Neural progenitor cell (in vitro differentiated cells): ENCODE data around the gene ACOT12. TPM values are rescaled to one million over a fixed set of nuclear protein-coding genes. Genes with fewer than 3 reads are reported as not detected.
A peak's percentile ranks its signal among the peaks of the same experiment; 100 is the strongest.
"Not testable (repeated sequence)": the region's sequence is repeated elsewhere in the genome, so short reads cannot be mapped to it uniquely, and the experiment has no call there.

Experiments
- DNase-seq: peaks from one replicate; pipeline ENCODE4 v3.0.0-alpha.2; 2016; ENCODE audit warnings: low spot score
- H2AFZ ChIP-seq: fragments of 200-600 bp; sonication (generic); replicated peaks from 2 replicates; pipeline ENCODE4 v1.6.1; 2016; ENCODE audit warnings: antibody characterized with exemption
- H3F3A ChIP-seq: fragments of 200-600 bp; sonication (generic); 2 replicates; pipeline ENCODE4 v1.6.1; 2016; ENCODE audit warnings: antibody characterized with exemption, low read depth
- H3K27ac ChIP-seq: fragments of 200-600 bp; sonication (generic); 2 replicates; pipeline ENCODE4 v1.5.1; 2016; ENCODE audit warnings: mild to moderate bottlenecking
- H3K27me3 ChIP-seq: fragments of 200-600 bp; sonication (generic); 2 replicates; pipeline ENCODE4 v1.6.1; 2016; ENCODE audit warnings: mild to moderate bottlenecking, moderate library complexity
- H3K36me3 ChIP-seq: fragments of 200-600 bp; sonication (generic); 2 replicates; pipeline ENCODE4 v1.5.1; 2016
- H3K4me1 ChIP-seq: fragments of 200-600 bp; sonication (generic); 2 replicates; pipeline ENCODE4 v1.6.1; 2016; ENCODE audit warnings: mixed run types
- H3K4me2 ChIP-seq: fragments of 200-600 bp; sonication (generic); 2 replicates; pipeline ENCODE4 v1.6.1; 2016
- H3K4me3 ChIP-seq: fragments of 200-600 bp; sonication (generic); 2 replicates; pipeline ENCODE4 v1.5.1; 2016
- H3K79me2 ChIP-seq: fragments of 200-600 bp; sonication (generic); 2 replicates; pipeline ENCODE4 v1.6.1; 2016; ENCODE audit warnings: low read depth
- H3K9ac ChIP-seq: fragments of 200-600 bp; sonication (generic); 2 replicates; pipeline ENCODE4 v1.6.1; 2016
- H3K9me3 ChIP-seq: fragments of 200-600 bp; sonication (generic); 2 replicates; pipeline ENCODE4 v1.5.1; 2016; ENCODE audit warnings: low read depth
- H4K20me1 ChIP-seq: fragments of 200-600 bp; sonication (generic); 2 replicates; pipeline ENCODE4 v1.6.1; 2016; ENCODE audit warnings: low read depth
- H3K27ac Mint-ChIP-seq: 3 replicates; pipeline ENCODE4 v1.8.0; 2021; ENCODE audit warnings: mixed read lengths
- H3K27me3 Mint-ChIP-seq: 2 replicates; pipeline ENCODE4 v1.8.0; 2022; ENCODE audit warnings: low read depth, mild to moderate bottlenecking, inconsistent platforms, moderate library complexity, mixed read lengths; ENCODE audit not compliant: insufficient read depth
- H3K36me3 Mint-ChIP-seq: 3 replicates; pipeline ENCODE4 v1.8.0; 2021; ENCODE audit warnings: mixed read lengths
- H3K4me1 Mint-ChIP-seq: 3 replicates; pipeline ENCODE4 v1.8.0; 2021; ENCODE audit warnings: mixed read lengths
- H3K4me3 Mint-ChIP-seq: 3 replicates; pipeline ENCODE4 v1.8.0; 2021; ENCODE audit warnings: mild to moderate bottlenecking, moderate library complexity, mixed read lengths
- H3K9me3 Mint-ChIP-seq: 3 replicates; pipeline ENCODE4 v1.8.0; 2020; ENCODE audit warnings: mixed read lengths
- EZH2 ChIP-seq: fragments of 200-600 bp; sonication (generic); IDR thresholded peaks from 2 replicates; pipeline ENCODE4 v1.6.1; 2017; ENCODE audit warnings: antibody characterized with exemption, mild to moderate bottlenecking, moderate library complexity
- EZH2phosphoT487 ChIP-seq: fragments of 200-600 bp; sonication (generic); IDR thresholded peaks from 2 replicates; pipeline ENCODE4 v1.6.1; 2017; ENCODE audit warnings: antibody characterized with exemption
- total RNA-seq: library from RNA; depleted of rRNA; stranded (reverse); fragments of >200 nt; gene quantifications from 2 replicates; pipeline ENCODE4 v1.2.3, GENCODE V29; 2015; ENCODE audit warnings: low replicate concordance
- TF ChIP-seq, protein P1 (sequence below): fragments of 200-600 bp; sonication (generic); IDR thresholded peaks from 2 replicates; pipeline ENCODE4 v1.5.1; 2017; ENCODE audit warnings: antibody characterized with exemption, mild to moderate bottlenecking

Gene ACOT12
- total RNA-seq, 1 donor from 2014 or later = not detected

DNA sequence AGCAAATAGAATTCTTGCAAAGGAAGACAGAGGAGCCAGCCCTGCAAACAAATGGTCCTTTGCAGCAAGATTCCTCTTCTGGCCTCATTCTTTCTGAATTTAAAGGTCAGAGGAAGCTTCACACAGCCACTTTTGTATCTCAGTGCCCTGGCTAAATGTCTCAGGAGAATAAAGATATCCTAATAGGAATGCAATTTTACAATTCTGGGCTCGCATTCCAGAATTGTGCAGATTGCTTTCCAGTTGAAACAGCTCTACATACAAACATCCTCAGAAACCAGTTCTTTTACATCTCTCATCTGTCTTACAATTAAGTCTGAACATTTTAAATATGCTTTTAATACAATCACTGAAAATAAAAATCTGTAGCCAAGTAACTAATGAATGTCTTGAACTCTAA is 14.6 kb upstream of the ACOT12 start:
- H3K27ac Mint-ChIP-seq = no peak overlapping the region
- TF ChIP-seq EZH2phosphoT487 (no peak), EZH2 (no peak)
- TF ChIP-seq, protein P1, sequence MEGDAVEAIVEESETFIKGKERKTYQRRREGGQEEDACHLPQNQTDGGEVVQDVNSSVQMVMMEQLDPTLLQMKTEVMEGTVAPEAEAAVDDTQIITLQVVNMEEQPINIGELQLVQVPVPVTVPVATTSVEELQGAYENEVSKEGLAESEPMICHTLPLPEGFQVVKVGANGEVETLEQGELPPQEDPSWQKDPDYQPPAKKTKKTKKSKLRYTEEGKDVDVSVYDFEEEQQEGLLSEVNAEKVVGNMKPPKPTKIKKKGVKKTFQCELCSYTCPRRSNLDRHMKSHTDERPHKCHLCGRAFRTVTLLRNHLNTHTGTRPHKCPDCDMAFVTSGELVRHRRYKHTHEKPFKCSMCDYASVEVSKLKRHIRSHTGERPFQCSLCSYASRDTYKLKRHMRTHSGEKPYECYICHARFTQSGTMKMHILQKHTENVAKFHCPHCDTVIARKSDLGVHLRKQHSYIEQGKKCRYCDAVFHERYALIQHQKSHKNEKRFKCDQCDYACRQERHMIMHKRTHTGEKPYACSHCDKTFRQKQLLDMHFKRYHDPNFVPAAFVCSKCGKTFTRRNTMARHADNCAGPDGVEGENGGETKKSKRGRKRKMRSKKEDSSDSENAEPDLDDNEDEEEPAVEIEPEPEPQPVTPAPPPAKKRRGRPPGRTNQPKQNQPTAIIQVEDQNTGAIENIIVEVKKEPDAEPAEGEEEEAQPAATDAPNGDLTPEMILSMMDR = no peak

DNA sequence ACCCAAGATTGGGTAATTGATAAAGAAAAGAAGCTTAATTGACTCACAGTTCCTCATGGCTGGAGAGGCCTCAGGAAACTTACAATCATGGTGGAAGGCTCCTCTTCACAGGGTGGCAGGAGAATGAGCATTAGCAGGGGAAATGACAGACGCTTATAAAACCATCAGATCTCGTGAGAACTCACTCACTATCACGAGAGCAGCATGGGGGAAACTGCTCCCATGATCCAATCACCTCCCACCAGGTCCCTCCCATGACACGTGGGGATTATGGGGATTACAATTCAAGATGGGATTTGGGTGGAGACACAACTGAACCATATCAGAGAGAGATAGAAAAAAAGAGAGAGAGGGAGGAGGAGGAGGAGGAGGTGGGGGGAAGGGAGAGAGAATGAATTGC is 13.9 kb upstream of the ACOT12 start:
- not testable (repeated sequence) for H2AFZ ChIP-seq, H3K27me3 ChIP-seq, DNase-seq, H3K4me3 Mint-ChIP-seq, H3K27me3 Mint-ChIP-seq, H3K9me3 Mint-ChIP-seq, H3K79me2 ChIP-seq, H4K20me1 ChIP-seq, H3K27ac Mint-ChIP-seq, H3K36me3 Mint-ChIP-seq, H3K27ac ChIP-seq, H3K9ac ChIP-seq, H3K4me3 ChIP-seq, H3K36me3 ChIP-seq, H3K9me3 ChIP-seq
- Histone ChIP-seq H3K4me1 (peaks cover 33% of the 10 kb centered on the region), H3F3A (peaks cover 21% of the 10 kb centered on the region), H3K4me2 (peak overlapping the region; percentile 12)
- H3K4me1 Mint-ChIP-seq = peaks cover 12% of the 10 kb centered on the region

More for the DNA sequence above, 14.6 kb upstream of the ACOT12 start:
- Histone ChIP-seq H3K79me2 (no peaks in the 10 kb centered on the region), H4K20me1 (no peaks in the 10 kb centered on the region), H3K4me1 (peaks cover 33% of the 10 kb centered on the region), H3K4me2 (peak overlapping the region; percentile 12), H3K4me3 (no peak overlapping the region), H3F3A (peaks cover 22% of the 10 kb centered on the region), H3K27ac (no peak overlapping the region), H3K27me3 (no peaks in the 10 kb centered on the region), H3K9me3 (no peaks in the 10 kb centered on the region), H2AFZ (no peak overlapping the region), H3K9ac (no peak overlapping the region), H3K36me3 (no peaks in the 10 kb centered on the region)
- Mint-ChIP-seq H3K9me3 (no peaks in the 10 kb centered on the region), H3K27me3 (no peaks in the 10 kb centered on the region), H3K4me3 (no peak overlapping the region), H3K36me3 (peaks cover 2% of the 10 kb centered on the region), H3K4me1 (peaks cover 12% of the 10 kb centered on the region)
- DNase-seq = no peak

DNA sequence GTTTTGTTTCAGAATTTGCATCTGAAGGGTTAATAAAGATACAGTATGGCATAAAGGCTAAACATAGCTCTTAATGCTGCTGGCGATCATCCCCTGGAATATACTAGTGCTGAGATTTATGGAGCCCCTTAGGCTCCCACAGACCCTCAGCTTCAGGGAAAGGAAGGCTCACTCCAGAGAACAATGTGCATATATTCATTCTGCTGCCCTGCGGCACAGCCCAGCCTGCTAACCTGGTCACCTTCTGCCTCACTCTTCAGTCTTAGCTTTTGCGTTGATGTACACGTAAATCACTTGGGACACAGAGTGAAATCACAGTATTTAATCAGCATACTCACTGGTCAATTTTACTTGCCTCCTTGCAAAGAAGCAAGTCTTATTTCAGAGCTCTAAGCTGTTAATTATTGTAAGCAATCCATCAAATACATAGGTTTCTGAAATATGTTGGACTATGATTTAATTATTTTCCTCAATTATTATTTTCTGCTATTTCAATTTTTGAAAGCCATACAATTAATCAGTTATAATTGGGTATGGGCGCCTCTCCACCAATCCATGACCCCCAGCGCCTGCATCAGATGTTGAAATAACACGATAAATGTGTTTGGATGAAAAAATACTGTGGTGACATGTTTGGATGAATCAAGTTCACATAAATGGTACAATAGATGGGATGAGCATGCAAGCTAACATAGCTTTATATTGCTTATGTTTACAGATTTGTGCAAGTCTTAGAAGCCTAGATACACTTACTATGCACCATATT is 11.4 kb upstream of the ACOT12 start:
- H3K36me3 ChIP-seq = no peaks in the 10 kb centered on the region
- H3K4me3 Mint-ChIP-seq = no peak overlapping the region
- no peak overlapping the region for H2AFZ ChIP-seq
- H3K36me3 Mint-ChIP-seq = no peaks in the 10 kb centered on the region
- H3K27ac Mint-ChIP-seq = no peak overlapping the region
- no peak overlapping the region for H3K9ac ChIP-seq
- peaks cover 17% of the 10 kb centered on the region for H3K4me1 Mint-ChIP-seq
- no peak overlapping the region for H3K27ac ChIP-seq
- peaks cover 21% of the 10 kb centered on the region for H3F3A ChIP-seq
- H4K20me1 ChIP-seq = no peaks in the 10 kb centered on the region
- peaks cover 22% of the 10 kb centered on the region for H3K4me1 ChIP-seq
- no peak for TF ChIP-seq EZH2
- TF ChIP-seq, protein P1 = no peak
- TF ChIP-seq EZH2phosphoT487 = no peak
- H3K9me3 Mint-ChIP-seq = no peaks in the 10 kb centered on the region
- H3K4me3 ChIP-seq = no peak overlapping the region
- no peaks in the 10 kb centered on the region for H3K27me3 Mint-ChIP-seq
- no peaks in the 10 kb centered on the region for H3K79me2 ChIP-seq
- H3K4me2 ChIP-seq = no peak overlapping the region
- no peaks in the 10 kb centered on the region for H3K9me3 ChIP-seq
- no peaks in the 10 kb centered on the region for H3K27me3 ChIP-seq
- DNase-seq = no peak

GRCh38 chr5:81402192-81402930 is 8.4 kb upstream of the ACOT12 start:
- TF ChIP-seq, protein P1 = no peak
- TF ChIP-seq EZH2 (no peak), EZH2phosphoT487 (no peak)
- H3K4me3 ChIP-seq = no peak overlapping the region
- H3K9me3 Mint-ChIP-seq = no peaks in the 10 kb centered on the region

More at GRCh38 chr5:81402192-81402930, 8.4 kb upstream of the ACOT12 start:
- no peaks in the 10 kb centered on the region for H3K9me3 ChIP-seq
- H3K4me3 Mint-ChIP-seq = no peak overlapping the region
- H3K4me1 ChIP-seq = peaks cover 5% of the 10 kb centered on the region
- no peaks in the 10 kb centered on the region for H3K79me2 ChIP-seq
- H3K27me3 Mint-ChIP-seq = peaks cover 5% of the 10 kb centered on the region
- no peak for DNase-seq
- no peak overlapping the region for H3K9ac ChIP-seq
- no peak overlapping the region for H3K4me2 ChIP-seq
- no peaks in the 10 kb centered on the region for H3K36me3 ChIP-seq
- H3K27ac ChIP-seq = no peak overlapping the region
- H4K20me1 ChIP-seq = no peaks in the 10 kb centered on the region
- H3K27me3 ChIP-seq = no peaks in the 10 kb centered on the region
- H2AFZ ChIP-seq = no peak overlapping the region
- H3K36me3 Mint-ChIP-seq = no peaks in the 10 kb centered on the region
- H3K4me1 Mint-ChIP-seq = peaks cover 7% of the 10 kb centered on the region
- no peak overlapping the region for H3K27ac Mint-ChIP-seq
- H3F3A ChIP-seq = peaks cover 7% of the 10 kb centered on the region
